HT-29 (cell line): ENCODE results near the gene ANKRD49. TPM values are rescaled to one million over a fixed set of nuclear protein-coding genes. Genes with fewer than 3 reads are reported as not detected.

Experiments
- DNase-seq: peaks from one replicate; pipeline ENCODE4 v3.0.0-alpha.2; 2015; ENCODE audit warnings: low spot score
- small RNA-seq: library from RNA; depleted of rRNA; stranded (forward); fragments of <200 nt; gene quantifications from one replicate; pipeline ENCODE3, GENCODE V24; 2014
- total RNA-seq: library from RNA; depleted of rRNA; stranded (reverse); fragments of >200 nt; shearing (Covaris generic); gene quantifications from 2 replicates; pipeline ENCODE4 v1.2.3, GENCODE V29; 2014; rRNA removed

The ANKRD49 gene
- total RNA-seq, 1 experiment from 2014 or later = 4.3 TPM

DNA sequence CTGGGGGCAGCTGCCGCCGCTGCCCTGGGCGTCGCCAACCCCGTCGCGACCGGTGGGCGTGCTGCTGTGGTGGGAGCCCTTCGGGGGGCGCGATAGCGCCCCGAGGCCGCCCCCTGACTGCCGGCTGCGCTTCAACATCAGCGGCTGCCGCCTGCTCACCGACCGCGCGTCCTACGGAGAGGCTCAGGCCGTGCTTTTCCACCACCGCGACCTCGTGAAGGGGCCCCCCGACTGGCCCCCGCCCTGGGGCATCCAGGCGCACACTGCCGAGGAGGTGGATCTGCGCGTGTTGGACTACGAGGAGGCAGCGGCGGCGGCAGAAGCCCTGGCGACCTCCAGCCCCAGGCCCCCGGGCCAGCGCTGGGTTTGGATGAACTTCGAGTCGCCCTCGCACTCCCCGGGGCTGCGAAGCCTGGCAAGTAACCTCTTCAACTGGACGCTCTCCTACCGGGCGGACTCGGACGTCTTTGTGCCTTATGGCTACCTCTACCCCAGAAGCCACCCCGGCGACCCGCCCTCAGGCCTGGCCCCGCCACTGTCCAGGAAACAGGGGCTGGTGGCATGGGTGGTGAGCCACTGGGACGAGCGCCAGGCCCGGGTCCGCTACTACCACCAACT lies 51.0 kb downstream of the ANKRD49 start:
- DNase-seq = peak; percentile 66

DNA sequence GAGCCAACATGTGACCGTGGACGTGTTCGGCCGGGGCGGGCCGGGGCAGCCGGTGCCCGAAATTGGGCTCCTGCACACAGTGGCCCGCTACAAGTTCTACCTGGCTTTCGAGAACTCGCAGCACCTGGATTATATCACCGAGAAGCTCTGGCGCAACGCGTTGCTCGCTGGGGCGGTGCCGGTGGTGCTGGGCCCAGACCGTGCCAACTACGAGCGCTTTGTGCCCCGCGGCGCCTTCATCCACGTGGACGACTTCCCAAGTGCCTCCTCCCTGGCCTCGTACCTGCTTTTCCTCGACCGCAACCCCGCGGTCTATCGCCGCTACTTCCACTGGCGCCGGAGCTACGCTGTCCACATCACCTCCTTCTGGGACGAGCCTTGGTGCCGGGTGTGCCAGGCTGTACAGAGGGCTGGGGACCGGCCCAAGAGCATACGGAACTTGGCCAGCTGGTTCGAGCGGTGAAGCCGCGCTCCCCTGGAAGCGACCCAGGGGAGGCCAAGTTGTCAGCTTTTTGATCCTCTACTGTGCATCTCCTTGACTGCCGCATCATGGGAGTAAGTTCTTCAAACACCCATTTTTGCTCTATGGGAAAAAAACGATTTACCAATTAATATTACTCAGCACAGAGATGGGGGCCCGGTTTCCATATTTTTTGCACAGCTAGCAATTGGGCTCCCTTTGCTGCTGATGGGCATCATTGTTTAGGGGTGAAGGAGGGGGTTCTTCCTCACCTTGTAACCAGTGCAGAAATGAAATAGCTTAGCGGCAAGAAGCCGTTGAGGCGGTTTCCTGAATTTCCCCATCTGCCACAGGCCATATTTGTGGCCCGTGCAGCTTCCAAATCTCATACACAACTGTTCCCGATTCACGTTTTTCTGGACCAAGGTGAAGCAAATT lies 51.7 kb downstream of the ANKRD49 start:
- peak; percentile 70 for DNase-seq

DNA sequence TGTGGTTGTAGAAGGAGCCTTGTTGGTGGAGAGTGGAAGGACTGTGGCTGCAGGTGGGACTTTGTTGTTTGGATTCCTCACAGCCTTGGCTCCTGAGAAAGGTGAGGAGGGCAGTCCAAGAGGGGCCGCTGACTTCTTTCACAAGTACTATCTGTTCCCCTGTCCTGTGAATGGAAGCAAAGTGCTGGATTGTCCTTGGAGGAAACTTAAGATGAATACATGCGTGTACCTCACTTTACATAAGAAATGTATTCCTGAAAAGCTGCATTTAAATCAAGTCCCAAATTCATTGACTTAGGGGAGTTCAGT lies 52.3 kb downstream of the ANKRD49 start:
- peak; percentile 54 for DNase-seq

DNA sequence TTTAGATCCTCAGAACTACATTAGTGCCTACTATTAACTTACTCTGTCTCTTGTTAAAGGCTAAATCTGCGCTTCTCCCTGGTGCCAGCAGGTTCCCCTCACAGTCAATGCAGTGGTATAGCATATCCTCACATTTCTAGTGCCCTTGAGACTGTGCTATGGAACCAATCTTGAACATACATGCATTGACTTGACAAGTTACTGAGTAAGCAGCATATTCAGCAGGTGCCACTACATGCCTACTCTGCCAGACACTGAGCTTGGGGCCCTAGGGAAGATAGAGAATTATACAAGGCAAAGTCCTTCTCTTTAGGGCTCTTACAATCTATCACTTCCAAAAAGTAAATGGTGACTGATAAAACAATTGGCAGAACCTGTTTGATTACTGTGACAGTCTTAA lies 53.1 kb downstream of the ANKRD49 start:
- peak; percentile 72 for DNase-seq

DNA sequence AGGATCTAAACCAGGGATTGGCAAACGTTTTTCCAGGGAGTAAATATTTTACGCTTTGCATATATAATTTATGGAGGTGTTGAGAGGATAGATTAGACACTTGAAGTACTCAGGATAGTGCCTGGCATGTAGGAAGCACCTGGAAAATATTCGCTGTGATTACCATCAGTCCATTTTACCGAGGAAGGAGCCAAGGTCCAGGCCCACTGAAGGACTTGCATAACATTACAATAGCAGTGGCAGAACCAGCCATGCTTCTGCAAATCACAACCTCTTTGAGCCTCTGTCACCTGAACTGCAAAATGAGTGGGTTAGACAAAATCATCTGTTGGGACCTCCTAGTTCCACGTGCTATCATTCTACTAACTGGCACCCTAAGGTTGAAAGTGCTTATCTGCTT lies 55.4 kb downstream of the ANKRD49 start:
- peak; percentile 23 for DNase-seq

Small RNA genes within 50 kb of the gene (small RNA-seq; reads per million reads assigned to genes)
- gene MIR548L = not detected

Other genes with a start within 250 kb of the ANKRD49 start
- not detected in 2 replicates for gene IZUMO1R, start 189.4 kb upstream of the ANKRD49 start, total RNA-seq
- 0.05 TPM in 1 of 2 replicates, not detected in the other for gene GPR83, start 92.6 kb upstream of the ANKRD49 start, total RNA-seq
- gene MRE11, start 140 bp upstream of the ANKRD49 start, total RNA-seq = 17.2 and 17.9 TPM in 2 replicates
- gene C11orf97, start 18.5 kb downstream of the ANKRD49 start, total RNA-seq = not detected in 2 replicates
- 54.4 and 55.1 TPM in 2 replicates for gene FUT4, start 49.9 kb downstream of the ANKRD49 start, total RNA-seq
- gene PIWIL4, start 73.4 kb downstream of the ANKRD49 start, total RNA-seq = 4.0 and 8.7 TPM in 2 replicates